Activated T-cell treated with anti-CD3 and anti-CD28 coated beads for 4 hours (primary cell): ENCODE data around the gene GDF7.

Source experiments
- DNase-seq: peaks from one replicate; pipeline ENCODE4 v3.0.0-alpha.2; 2020

Gene GDF7

GRCh38 chr2:20663196-20664070 is 3.5 kb upstream of the GDF7 start:
- no peak for DNase-seq

DNA sequence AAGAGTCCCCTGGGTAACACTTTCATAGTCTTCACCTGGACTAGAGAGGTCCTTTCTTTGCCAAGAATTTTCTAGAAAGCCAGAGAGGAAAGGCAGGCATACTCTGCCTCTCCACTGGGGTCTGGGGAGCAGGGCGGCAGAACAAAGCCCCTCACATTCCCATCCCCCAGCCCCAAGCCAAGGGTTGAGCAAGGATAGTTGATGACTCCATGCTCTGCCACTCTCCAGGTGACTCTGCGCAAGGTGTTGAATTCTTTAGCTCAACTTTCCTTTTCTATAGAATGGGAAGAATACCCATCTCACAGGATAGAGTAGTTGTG is 2.9 kb upstream of the GDF7 start:
- no peak for DNase-seq

- no peak for DNase-seq
These were observed 2.3 kb upstream of the GDF7 start for GRCh38 chr2:20664431-20665242.

DNA sequence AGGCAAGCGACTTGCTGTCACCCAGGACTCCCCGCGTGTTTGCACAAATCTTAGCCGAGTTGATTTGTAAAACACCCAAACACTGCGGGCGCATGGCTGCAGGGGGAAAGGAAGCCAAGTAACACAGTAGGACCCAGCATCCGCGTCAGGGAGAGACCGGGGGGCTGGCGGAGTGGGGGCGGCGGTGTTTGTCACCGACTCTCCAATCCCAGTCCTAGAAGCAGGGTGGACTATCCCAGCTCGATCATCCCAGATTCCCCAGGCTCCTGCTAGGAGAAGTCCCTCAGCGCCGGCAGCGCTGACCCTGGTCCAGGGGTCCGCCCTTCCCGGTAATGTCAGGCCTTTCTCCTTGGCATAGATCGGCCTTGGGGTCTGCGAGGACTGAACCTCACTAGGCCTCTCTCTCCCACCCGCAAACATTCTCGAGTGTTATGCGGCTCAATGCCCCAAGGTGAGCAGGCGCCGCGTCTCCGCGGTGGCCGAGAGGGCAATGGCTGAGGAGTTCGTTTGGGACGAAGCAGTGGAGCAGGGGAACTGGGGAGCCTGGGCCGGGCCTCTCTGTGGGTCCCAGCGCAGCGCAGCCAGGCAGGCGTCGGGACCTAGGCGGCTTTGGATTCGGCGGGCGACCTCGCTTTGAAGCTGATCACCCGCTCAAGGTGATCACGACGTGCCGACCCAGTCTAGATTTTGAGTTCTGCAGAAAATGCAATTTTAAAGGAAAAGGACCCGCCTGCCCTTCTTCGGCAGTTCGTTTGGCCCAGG is 1.5 kb upstream of the GDF7 start:
- DNase-seq, result no peak

GRCh38 chr2:20666005-20666303 is 990 bp upstream of the GDF7 start:
- DNase-seq, result no peak

- no peak for DNase-seq
These were observed 197 bp downstream of the GDF7 start for GRCh38 chr2:20667151-20667530.

- DNase-seq, result no peak
These were observed 822 bp downstream of the GDF7 start for GRCh38 chr2:20667531-20668401.

- no peak for DNase-seq
These were observed 1.5 kb downstream of the GDF7 start for GRCh38 chr2:20668451-20668850.

GRCh38 chr2:20668871-20669475 is 2.0 kb downstream of the GDF7 start:
- no peak for DNase-seq

DNA sequence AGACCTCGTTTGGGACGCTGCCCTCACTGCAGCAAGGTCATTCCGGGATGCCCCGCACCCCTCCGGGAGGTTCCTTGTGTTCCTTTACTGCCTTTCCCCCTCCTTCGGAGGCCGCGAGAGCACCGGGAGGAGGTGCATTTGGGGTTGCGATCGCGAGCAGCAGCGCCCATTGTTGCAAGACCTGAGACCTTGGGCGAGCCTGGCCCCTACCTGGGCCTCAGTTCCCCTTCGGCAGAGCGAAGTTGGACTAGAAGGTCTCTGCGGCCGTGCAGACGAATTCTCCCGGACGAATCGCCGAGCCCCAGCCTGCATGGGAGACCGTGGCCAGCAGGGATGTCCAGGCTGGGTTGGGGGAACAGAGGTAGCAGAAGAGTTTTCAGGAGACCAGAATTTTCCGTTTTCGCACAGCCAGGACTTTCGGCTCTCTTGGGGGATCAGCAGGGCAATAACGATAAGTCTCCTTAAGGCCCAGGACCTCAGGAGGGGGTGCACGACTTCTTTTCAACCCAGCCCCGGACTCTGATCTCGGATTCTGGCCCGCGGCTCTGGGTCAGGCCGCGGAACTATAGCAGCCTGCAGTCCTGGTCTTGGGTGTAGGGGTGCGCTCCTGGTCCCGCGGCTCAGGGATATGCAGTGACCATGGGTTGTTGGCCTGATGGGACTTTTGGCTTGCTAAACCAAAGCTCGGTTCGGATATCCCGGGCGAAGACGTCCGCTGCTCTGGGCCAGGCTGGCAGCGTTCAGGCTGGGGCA is 2.8 kb downstream of the GDF7 start:
- no peak for DNase-seq

- no peak for DNase-seq
These were observed 3.5 kb downstream of the GDF7 start for GRCh38 chr2:20670315-20671035.

DNA sequence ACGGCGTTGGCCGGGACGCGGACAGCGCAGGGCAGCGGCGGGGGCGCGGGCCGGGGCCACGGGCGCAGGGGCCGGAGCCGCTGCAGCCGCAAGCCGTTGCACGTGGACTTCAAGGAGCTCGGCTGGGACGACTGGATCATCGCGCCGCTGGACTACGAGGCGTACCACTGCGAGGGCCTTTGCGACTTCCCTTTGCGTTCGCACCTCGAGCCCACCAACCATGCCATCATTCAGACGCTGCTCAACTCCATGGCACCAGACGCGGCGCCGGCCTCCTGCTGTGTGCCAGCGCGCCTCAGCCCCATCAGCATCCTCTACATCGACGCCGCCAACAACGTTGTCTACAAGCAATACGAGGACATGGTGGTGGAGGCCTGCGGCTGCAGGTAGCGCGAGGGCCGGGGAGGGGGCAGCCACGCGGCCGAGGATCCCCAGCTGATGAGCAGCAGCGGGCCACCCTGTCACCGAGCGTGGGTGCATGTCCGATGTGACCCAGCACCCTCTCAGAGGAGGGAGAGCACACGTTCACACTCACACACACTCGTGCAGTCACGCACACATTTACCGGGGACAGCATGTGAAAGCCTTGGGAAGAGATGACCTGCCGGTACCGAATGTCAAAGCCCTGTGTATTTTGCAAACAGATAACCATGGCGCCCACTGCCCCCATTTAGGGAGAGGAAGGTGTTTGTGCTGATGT is 4.2 kb downstream of the GDF7 start:
- DNase-seq, result no peak

DNA sequence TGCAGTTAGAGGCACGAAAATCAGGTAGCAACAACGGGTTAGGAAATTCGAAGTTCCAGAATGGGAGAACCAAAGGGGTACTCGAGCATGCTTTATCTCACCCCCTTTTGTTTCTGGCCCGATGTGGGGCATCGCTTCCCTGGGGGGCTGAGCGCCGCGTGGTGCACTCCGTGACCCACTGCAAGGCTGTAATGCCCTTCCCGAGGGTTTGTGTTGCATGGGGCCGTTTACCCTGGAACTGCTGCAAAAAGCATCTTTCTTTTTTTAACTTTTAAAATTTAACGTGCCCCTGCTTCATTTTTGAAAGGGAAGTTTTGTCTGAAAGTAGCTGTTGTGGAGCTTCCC is 4.8 kb downstream of the GDF7 start:
- no peak for DNase-seq

DNA sequence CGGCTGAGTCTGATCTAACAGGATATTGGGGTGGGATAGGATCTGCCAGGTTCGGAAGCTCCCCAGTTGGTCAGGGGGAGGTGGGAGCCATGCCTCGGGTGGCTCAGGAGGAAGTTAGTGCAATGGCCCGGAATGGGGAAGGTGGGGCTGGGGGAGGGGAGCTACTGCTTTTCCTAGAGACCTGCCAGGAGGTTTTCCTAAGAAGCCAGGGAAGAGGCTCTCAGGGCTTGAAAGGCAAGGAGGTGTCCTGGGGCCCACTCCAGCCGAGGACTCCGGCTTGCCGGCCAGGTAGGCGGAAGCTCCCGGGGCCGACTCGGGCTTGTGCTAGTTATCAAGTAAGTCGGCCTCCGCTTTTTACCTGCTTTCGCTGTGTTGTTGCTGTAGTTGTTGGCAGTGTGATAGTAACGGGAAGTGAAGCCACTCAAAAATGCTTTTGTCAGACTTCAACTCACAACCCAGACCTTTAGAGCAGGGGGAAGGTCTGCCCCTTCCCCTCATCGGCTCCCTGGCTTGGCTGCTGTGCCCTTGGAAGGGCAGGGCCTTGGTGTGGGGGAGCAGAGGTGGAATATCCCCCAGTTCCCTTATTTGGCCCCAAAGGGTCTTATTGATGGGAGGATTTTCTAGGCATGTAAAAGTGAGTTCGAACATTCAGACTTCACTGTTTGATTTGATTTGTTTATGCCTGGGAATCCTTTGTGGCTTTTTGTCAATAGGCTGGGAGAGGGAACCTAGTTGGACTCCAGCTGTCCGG is 5.4 kb downstream of the GDF7 start:
- no peak for DNase-seq

DNA sequence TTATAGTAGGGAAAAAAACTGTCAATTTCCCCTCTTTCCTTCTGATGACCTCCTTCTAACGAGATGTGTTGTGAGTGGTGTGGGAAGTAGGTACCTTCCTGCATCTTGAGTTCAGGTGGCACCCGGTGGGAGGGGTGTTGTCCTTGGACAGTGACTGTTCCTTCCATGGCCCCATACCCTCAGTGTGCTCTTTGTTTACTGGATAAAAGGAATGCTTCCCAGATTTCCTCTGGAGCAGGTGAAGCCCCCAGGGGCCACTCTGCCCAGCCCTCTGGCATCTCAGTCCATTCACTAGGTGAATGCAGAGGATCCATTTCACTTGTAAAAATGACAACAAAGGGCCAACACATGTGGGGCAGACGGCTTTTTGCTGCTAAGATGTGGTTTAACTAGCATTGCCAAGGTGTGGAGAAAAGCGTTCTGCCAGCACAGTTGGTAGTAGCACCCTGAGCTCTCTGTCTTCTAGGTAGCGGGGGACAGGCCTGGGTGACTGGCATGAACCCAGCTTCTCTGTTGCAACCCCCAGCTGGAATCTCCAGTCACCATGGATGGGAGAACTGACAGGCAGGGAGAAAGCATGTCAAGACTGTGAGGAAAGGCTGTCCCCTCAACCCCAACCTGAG is 6.9 kb downstream of the GDF7 start:
- no peak for DNase-seq

DNA sequence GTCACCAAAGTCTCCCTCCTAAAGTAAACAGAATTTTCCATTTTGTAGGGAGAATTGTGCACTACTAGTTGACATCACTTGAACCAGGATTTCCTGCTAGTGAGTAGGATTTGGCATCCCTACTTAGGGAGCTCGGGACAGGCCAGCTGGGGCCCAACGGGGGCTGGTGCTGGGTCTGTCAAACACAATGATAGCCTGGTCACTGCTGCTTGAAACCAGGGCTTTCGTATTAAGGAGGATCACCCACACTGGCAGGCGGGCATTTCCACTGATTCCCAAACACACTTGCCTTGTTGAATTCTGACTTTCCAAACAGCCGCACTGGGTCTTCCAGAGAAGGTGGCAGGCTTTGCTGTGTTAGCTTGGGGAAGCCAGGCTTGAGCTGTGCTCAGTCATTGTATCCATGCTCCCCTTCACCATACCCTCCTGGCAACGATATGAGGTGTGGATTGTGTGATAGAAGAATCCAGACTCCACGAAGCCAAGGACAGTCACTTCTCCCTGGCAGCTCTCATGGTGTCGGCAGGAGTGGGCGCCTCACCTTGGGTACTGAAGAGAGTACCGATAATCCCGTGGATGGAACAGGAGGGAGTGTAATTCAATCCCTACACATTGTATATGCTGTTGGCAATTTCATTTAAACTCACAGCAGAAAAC is 7.5 kb downstream of the GDF7 start:
- DNase-seq, result no peak

GRCh38 chr2:20674974-20675679 is 8.2 kb downstream of the GDF7 start:
- DNase-seq, result no peak
